B cell (primary cell): Measurements from ENCODE around the gene ARAP2. TPM values are rescaled to one million over a fixed set of nuclear protein-coding genes. Genes with fewer than 3 reads are reported as not detected.

ENCODE experiments used
- ATAC-seq: fragments of 200-7000 bp; cut with Tn5 transposase; one replicate; pipeline ENCODE4 v1.10.0; 2021; ENCODE audit warnings: low read depth, mild to moderate bottlenecking, moderate number of reproducible peaks, moderate library complexity
- CTCF ChIA-PET: fragments of 350-600 bp; sonication (Branson Sonifier 250); formaldehyde crosslinking; loops from one replicate; lab custom pipeline; 2021; ENCODE audit warnings: antibody characterized with exemption, inconsistent platforms; lab: Charles Lee
- POLR2A ChIA-PET: fragments of 350-600 bp; sonication (Branson Sonifier 250); formaldehyde crosslinking; loops from one replicate; lab custom pipeline; 2021; ENCODE audit warnings: antibody characterized with exemption; lab: Charles Lee
- DNase-seq: peaks from one replicate; pipeline ENCODE4 v3.0.0; 2013
- H2AFZ ChIP-seq: 2 replicates; pipeline ENCODE4 v1.6.1; 2012; ENCODE audit warnings: mild to moderate bottlenecking, low read depth, low read length; ENCODE audit not compliant: insufficient read depth, poor library complexity, severe bottlenecking
- H3K27ac ChIP-seq, 2 donors: 1 replicate in 1 of 2; 2 replicates in 1 of 2; pipeline ENCODE4 v1.5.1; 2012 to 2013; ENCODE audit warnings: low read length in 2 of 2, mild to moderate bottlenecking in 2 of 2, moderate library complexity in 1 of 2
- H3K27me3 ChIP-seq, 4 experiments: fragments of 200-600 bp in 1 of 4; sonication (generic) in 1 of 4; replicated peaks in 1 of 4; 1 replicate in 2 of 4; 2 replicates in 2 of 4; pipeline versions ENCODE4 v1.6.1 to v1.7.0; 2013 to 2016; ENCODE audit warnings: low read length in 3 of 4, mild to moderate bottlenecking in 2 of 4, mixed read lengths in 1 of 4, moderate library complexity in 1 of 4; ENCODE audit not compliant: insufficient read depth in 4 of 4, control insufficient read depth in 3 of 4; ENCODE audit errors: control extremely low read depth in 1 of 4
- H3K36me3 ChIP-seq, 2 experiments: replicated peaks in 1 of 2; 1 replicate in 1 of 2; 2 replicates in 1 of 2; pipeline versions ENCODE4 v1.6.1 to v1.7.1; 2013; ENCODE audit warnings: low read length in 1 of 2; ENCODE audit not compliant: insufficient read depth in 2 of 2, control insufficient read depth in 1 of 2; ENCODE audit errors: control extremely low read depth in 1 of 2, extremely low read depth in 1 of 2
- H3K4me1 ChIP-seq, 2 donors: fragments of 200-600 bp in 1 of 2; sonication (generic) in 1 of 2; 1 replicate in 1 of 2; 2 replicates in 1 of 2; pipeline versions ENCODE4 v1.5.1 to v1.6.1; 2013 to 2017; ENCODE audit warnings: low read length in 2 of 2; ENCODE audit not compliant: control insufficient read depth in 2 of 2, insufficient read depth in 2 of 2
- H3K4me2 ChIP-seq: replicated peaks from 2 replicates; pipeline ENCODE3; 2012; ENCODE audit warnings: mild to moderate bottlenecking, low read depth, low read length; ENCODE audit not compliant: poor library complexity, severe bottlenecking
- H3K4me3 ChIP-seq, 5 experiments: fragments of 200-600 bp in 1 of 5; sonication (generic) in 1 of 5; 1 replicate in 3 of 5; 2 replicates in 2 of 5; pipeline versions ENCODE4 v1.5.1 to v1.7.0; 2011 to 2016; ENCODE audit warnings: low read length in 4 of 5, mild to moderate bottlenecking in 4 of 5, low read depth in 2 of 5, control low read depth in 1 of 5, moderate library complexity in 1 of 5; ENCODE audit not compliant: insufficient read depth in 1 of 5; ENCODE audit errors: control extremely low read depth in 1 of 5, extremely low read depth in 1 of 5
- H3K79me2 ChIP-seq: fragments of 200-600 bp; sonication (generic); one replicate; pipeline ENCODE4 v1.6.0; 2016; ENCODE audit warnings: low read length; ENCODE audit not compliant: control insufficient read depth, insufficient read depth
- H3K9ac ChIP-seq: fragments of 200-600 bp; sonication (generic); 2 replicates; pipeline ENCODE4 v1.6.1; 2017; ENCODE audit warnings: mild to moderate bottlenecking, low read length, moderate library complexity
- H3K9me3 ChIP-seq, 3 donors: one replicate each; pipeline versions ENCODE4 v1.6.1 to v1.7.1; 2013; ENCODE audit warnings: low read length in 2 of 3; ENCODE audit not compliant: control insufficient read depth in 2 of 3, insufficient read depth in 1 of 3; ENCODE audit errors: control extremely low read depth in 1 of 3
- H4K20me1 ChIP-seq: 2 replicates; pipeline ENCODE4 v1.6.0; 2012; ENCODE audit warnings: mild to moderate bottlenecking, low read length; ENCODE audit not compliant: insufficient read depth, control insufficient read depth, poor library complexity, severe bottlenecking
- H3K27ac Mint-ChIP-seq: one replicate; pipeline ENCODE4 v1.8.0; 2021; ENCODE audit warnings: mixed read lengths
- H3K27me3 Mint-ChIP-seq: one replicate; pipeline ENCODE4 v1.8.0; 2021; ENCODE audit warnings: mixed read lengths
- H3K4me1 Mint-ChIP-seq: one replicate; pipeline ENCODE4 v1.8.0; 2021; ENCODE audit warnings: mixed read lengths
- H3K4me3 Mint-ChIP-seq: one replicate; pipeline ENCODE4 v1.8.0; 2021; ENCODE audit warnings: mixed read lengths
- H3K9me3 Mint-ChIP-seq: one replicate; pipeline ENCODE4 v1.8.0; 2022; ENCODE audit warnings: mixed read lengths; ENCODE audit not compliant: insufficient read depth
- CTCF ChIP-seq: fragments of 200-600 bp; IDR thresholded peaks from one replicate; pipeline ENCODE4 v1.8.0; 2022; ENCODE audit warnings: antibody characterized with exemption, mild to moderate bottlenecking
- EZH2 ChIP-seq: IDR thresholded peaks from 2 replicates; pipeline ENCODE4 v1.6.1; 2012; ENCODE audit warnings: borderline replicate concordance, low read depth, mild to moderate bottlenecking, moderate library complexity, low read length; ENCODE audit not compliant: insufficient read depth, poor library complexity, severe bottlenecking
- WGBS: methylation state at CpG from one replicate; pipeline ENCODE4 v1.1.5; 2013; ENCODE audit warnings: missing lambda C conversion rate; ENCODE audit not compliant: insufficient coverage; 5-methylcytosine and 5-hydroxymethylcytosine counted together
- intact Hi-C: fragments of 100-400 bp; cut with micrococcal nuclease; formaldehyde crosslinking; loops from one replicate; pipeline ENCODE4 v1.10.0; 2022
- polyA plus RNA-seq: library from polyadenylated mRNA; depleted of rRNA; stranded (reverse); fragments of >200 nt; gene quantifications from 2 replicates; pipeline ENCODE4 v1.2.3, GENCODE V29; 2012
- total RNA-seq, 2 donors: library from RNA; stranded (reverse); fragments of 120-200 nt in 1 of 2; gene quantifications; 1 replicate in 1 of 2; 2 replicates in 1 of 2; pipeline versions ENCODE4 v1.2.3 to v1.2.4, GENCODE V29; 2013 to 2022

The ARAP2 gene
- total and polyA plus RNA-seq, 2 donors (not counting 1 experiment from before 2014, with no cell fraction given): 13.2 to 88.0 TPM

GRCh38 chr4:36292556-36293188, 48.4 kb upstream of the ARAP2 start:
- no peaks in the 10 kb centered on the region for H4K20me1 ChIP-seq
- H3K4me3 ChIP-seq: no peak overlapping the region
- no peak overlapping the region for H3K9ac ChIP-seq
- no peak overlapping the region for H2AFZ ChIP-seq
- H3K27ac Mint-ChIP-seq: no peak overlapping the region
- intact Hi-C loops: no loop called here
- 38% methylated on average over 3 of the region's 7 CpGs for WGBS
- no peaks in the 10 kb centered on the region for H3K36me3 ChIP-seq
- ChIA-PET POLR2A (interaction anchor here (0.6 kb wide), 1 partner anchor 48 kb away, joined by 5 read pairs; no protein-coding TSS in a partner anchor), CTCF (no interaction called here)
- H3K27me3 Mint-ChIP-seq: no peaks in the 10 kb centered on the region
- H3K27me3 ChIP-seq: no peaks in the 10 kb centered on the region
- H3K4me1 Mint-ChIP-seq: peaks cover 12% of the 10 kb centered on the region
- no peak overlapping the region for H3K4me2 ChIP-seq
- no peaks in the 10 kb centered on the region for H3K79me2 ChIP-seq
- ATAC-seq (no peak), DNase-seq (no peak)
- H3K27ac ChIP-seq: no peak overlapping the region
- TF ChIP-seq CTCF (no peak), EZH2 (no peak)
- H3K4me1 ChIP-seq: peaks cover 0 to 4% of the 10 kb centered on the region in 2 donors
- no peaks in the 10 kb centered on the region for H3K9me3 Mint-ChIP-seq
- no peak overlapping the region for H3K4me3 Mint-ChIP-seq
- H3K9me3 ChIP-seq: no peaks in the 10 kb centered on the region

DNA sequence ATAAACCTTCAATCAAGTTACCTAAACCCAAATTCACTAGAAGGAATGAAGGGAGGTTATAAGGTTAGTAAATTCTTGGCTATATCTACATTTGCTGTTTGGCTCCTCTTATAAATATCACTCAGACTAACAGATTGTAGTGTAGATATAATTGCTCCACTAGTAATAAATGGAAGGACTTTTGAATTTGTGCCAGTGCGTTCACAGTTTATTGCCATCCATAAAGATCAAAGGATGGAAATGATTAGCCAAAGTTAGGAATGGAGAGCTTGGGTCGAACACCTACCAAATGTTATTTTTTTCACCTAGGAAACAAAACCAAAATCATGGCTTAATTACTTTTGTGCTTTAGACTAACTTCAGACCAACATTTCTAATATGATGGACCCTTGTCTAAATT, 46.3 kb upstream of the ARAP2 start:
- H3K4me1 Mint-ChIP-seq: peaks cover 24% of the 10 kb centered on the region
- H3K4me3 Mint-ChIP-seq: no peak overlapping the region
- H3K27ac Mint-ChIP-seq: no peak overlapping the region
- TF ChIP-seq EZH2: no peak
- no peaks in the 10 kb centered on the region for H3K27me3 ChIP-seq
- intact Hi-C loops: no loop called here
- no peaks in the 10 kb centered on the region for H3K79me2 ChIP-seq
- no peaks in the 10 kb centered on the region for H3K9me3 Mint-ChIP-seq
- no peaks in the 10 kb centered on the region for H3K27me3 Mint-ChIP-seq
- ATAC-seq: no peak
- H4K20me1 ChIP-seq: no peaks in the 10 kb centered on the region
- peaks cover 4 to 9% of the 10 kb centered on the region in 2 donors for H3K4me1 ChIP-seq
- H3K4me3 ChIP-seq: no peak overlapping the region
- H3K9ac ChIP-seq: no peak overlapping the region
- H3K4me2 ChIP-seq: no peak overlapping the region
- CTCF ChIA-PET: no interaction called here
- POLR2A ChIA-PET: no interaction called here
- no CpG with 5 or more reads among the region's 2 CpGs for WGBS
- H3K27ac ChIP-seq: no peak overlapping the region
- H3K36me3 ChIP-seq: no peaks in the 10 kb centered on the region
- DNase-seq: no peak
- no peaks in the 10 kb centered on the region for H3K9me3 ChIP-seq
- H2AFZ ChIP-seq: no peak overlapping the region
